GM23338 (cell line): ENCODE results near the gene ASS1. TPM values are rescaled to one million over a fixed set of nuclear protein-coding genes. Genes with fewer than 3 reads are reported as not detected.

Experiments used
- ATAC-seq: fragments of 200-7000 bp; cut with Tn5 transposase; 3 replicates; pipeline ENCODE4 v1.9.1; 2020
- DNase-seq: peaks from one replicate; pipeline ENCODE4 v3.0.0-alpha.2; 2015; ENCODE audit warnings: low spot score
- H2AFZ ChIP-seq: fragments of 200-600 bp; sonication (generic); 2 replicates; pipeline ENCODE4 v1.8.0; 2016; ENCODE audit warnings: antibody characterized with exemption, mild to moderate bottlenecking, moderate library complexity
- H3F3A ChIP-seq: fragments of 200-600 bp; sonication (generic); replicated peaks from 2 replicates; pipeline ENCODE4 v1.8.0; 2017; ENCODE audit warnings: antibody characterized with exemption, mixed run types, low read depth
- H3K27ac ChIP-seq: fragments of 200-600 bp; sonication (generic); 2 replicates; pipeline ENCODE4 v1.6.1; 2016; ENCODE audit warnings: low read depth
- H3K27me3 ChIP-seq: fragments of 200-600 bp; sonication (generic); 2 replicates; pipeline ENCODE4 v1.8.0; 2016; ENCODE audit warnings: mild to moderate bottlenecking, mixed run types, moderate library complexity; ENCODE audit not compliant: insufficient read depth
- H3K36me3 ChIP-seq: fragments of 200-600 bp; sonication (generic); 2 replicates; pipeline ENCODE4 v1.8.0; 2016; ENCODE audit warnings: mild to moderate bottlenecking; ENCODE audit not compliant: insufficient read depth
- H3K4me1 ChIP-seq: fragments of 200-600 bp; sonication (generic); 2 replicates; pipeline ENCODE4 v1.8.0; 2016; ENCODE audit warnings: mild to moderate bottlenecking, moderate library complexity; ENCODE audit not compliant: insufficient read depth
- H3K4me2 ChIP-seq: fragments of 200-600 bp; sonication (generic); 2 replicates; pipeline ENCODE4 v1.7.1; 2017; ENCODE audit warnings: mixed run types
- H3K4me3 ChIP-seq: fragments of 200-600 bp; sonication (generic); 2 replicates; pipeline ENCODE4 v1.6.1; 2016; ENCODE audit warnings: mixed run types
- H3K79me2 ChIP-seq: fragments of 200-600 bp; sonication (generic); replicated peaks from 2 replicates; pipeline ENCODE4 v1.8.0; 2017; ENCODE audit warnings: mild to moderate bottlenecking; ENCODE audit not compliant: insufficient read depth
- H3K9me2 ChIP-seq: fragments of 200-600 bp; sonication (generic); 2 replicates; pipeline ENCODE4 v1.8.0; 2017; ENCODE audit not compliant: insufficient read depth
- H4K20me1 ChIP-seq: fragments of 200-600 bp; sonication (generic); replicated peaks from 2 replicates; pipeline ENCODE4 v1.8.0; 2017; ENCODE audit warnings: mild to moderate bottlenecking; ENCODE audit not compliant: insufficient read depth
- H3K27ac Mint-ChIP-seq: 2 replicates; pipeline ENCODE4 v1.8.0; 2020; ENCODE audit warnings: inconsistent platforms, mild to moderate bottlenecking, moderate library complexity, mixed read lengths
- H3K27me3 Mint-ChIP-seq: 3 replicates; pipeline ENCODE4 v1.8.0; 2022; ENCODE audit warnings: low read depth, mild to moderate bottlenecking, moderate library complexity, mixed read lengths, inconsistent platforms; ENCODE audit not compliant: insufficient read depth, poor library complexity
- H3K36me3 Mint-ChIP-seq: 3 replicates; pipeline ENCODE4 v1.8.0; 2021; ENCODE audit warnings: low read depth, mild to moderate bottlenecking, inconsistent platforms, moderate library complexity, mixed read lengths
- H3K4me1 Mint-ChIP-seq: 3 replicates; pipeline ENCODE4 v1.8.0; 2020; ENCODE audit warnings: mild to moderate bottlenecking, inconsistent platforms, mixed read lengths
- H3K4me3 Mint-ChIP-seq: 3 replicates; pipeline ENCODE4 v1.8.0; 2021; ENCODE audit warnings: moderate library complexity, mild to moderate bottlenecking, inconsistent platforms, mixed read lengths
- H3K9me3 Mint-ChIP-seq: 3 replicates; pipeline ENCODE4 v1.8.0; 2020; ENCODE audit warnings: moderate library complexity, mild to moderate bottlenecking, inconsistent platforms, mixed read lengths
- CREB1 ChIP-seq: fragments of 250-450 bp; sonication (Bioruptor Pico); IDR thresholded peaks from 2 replicates; pipeline ENCODE4 v1.5.0; 2020; ENCODE audit warnings: low read depth, mild to moderate bottlenecking, moderate library complexity
- CTCF ChIP-seq, 2 experiments: fragments of 200-600 bp in 1 of 2; sonication (generic) in 1 of 2; conservative IDR thresholded peaks; 2 replicates each; pipeline versions ENCODE4 v1.5.1 to v1.6.1; 2016 to 2017; ENCODE audit warnings: antibody characterized with exemption in 2 of 2, low read depth in 2 of 2, mild to moderate bottlenecking in 2 of 2, moderate library complexity in 1 of 2
- ETS1 ChIP-seq: IDR thresholded peaks from 2 replicates; pipeline ENCODE4 v1.6.1; 2016; ENCODE audit warnings: antibody characterized with exemption
- EZH2 ChIP-seq: fragments of 200-600 bp; sonication (generic); IDR thresholded peaks from one replicate; pipeline ENCODE4 v1.8.0; 2017; ENCODE audit warnings: antibody characterized with exemption, mild to moderate bottlenecking, low read depth; ENCODE audit not compliant: unreplicated experiment
- EZH2phosphoT487 ChIP-seq: fragments of 200-600 bp; sonication (generic); IDR thresholded peaks from one replicate; pipeline ENCODE4 v1.8.1; 2018; ENCODE audit warnings: antibody characterized with exemption; ENCODE audit not compliant: unreplicated experiment
- JUNB ChIP-seq: IDR thresholded peaks from one replicate; pipeline ENCODE4 v1.6.1; 2016; ENCODE audit warnings: antibody characterized with exemption; ENCODE audit not compliant: unreplicated experiment
- NANOG ChIP-seq: IDR thresholded peaks from 2 replicates; pipeline ENCODE4 v1.6.1; 2016; ENCODE audit warnings: antibody characterized with exemption, borderline replicate concordance
- POLR2AphosphoS5 ChIP-seq: IDR thresholded peaks from 2 replicates; pipeline ENCODE4 v1.6.1; 2016; ENCODE audit warnings: antibody characterized with exemption, low read depth
- REST ChIP-seq: IDR thresholded peaks from one replicate; pipeline ENCODE4 v1.6.1; 2018; ENCODE audit warnings: antibody characterized with exemption; ENCODE audit not compliant: unreplicated experiment
- STAT1 ChIP-seq: IDR thresholded peaks from one replicate; pipeline ENCODE4 v1.6.1; 2016; ENCODE audit warnings: antibody characterized with exemption; ENCODE audit not compliant: unreplicated experiment
- ZNF114 ChIP-seq: fragments of 250-450 bp; sonication (Bioruptor Pico); IDR thresholded peaks from 2 replicates; pipeline ENCODE4 v1.5.0; 2020; ENCODE audit warnings: mild to moderate bottlenecking, moderate library complexity
- ZNF331 ChIP-seq: fragments of 250-450 bp; sonication (Bioruptor Pico); IDR thresholded peaks from 2 replicates; pipeline ENCODE4 v1.5.0; 2020; ENCODE audit warnings: low read depth, mild to moderate bottlenecking, moderate library complexity
- ZNF462 ChIP-seq: fragments of 250-450 bp; sonication (Bioruptor Pico); IDR thresholded peaks from 2 replicates; pipeline ENCODE4 v1.5.0; 2020; ENCODE audit warnings: mild to moderate bottlenecking, moderate library complexity
- polyA plus RNA-seq: library from polyadenylated mRNA; unstranded; fragments of >200 nt; fragmentation: Nextera tagmentation; extraction: Ambion mirVana; gene quantifications from 2 replicates; pipeline ENCODE4 v1.2.1, GENCODE V29; 2016
- total RNA-seq: library from RNA; depleted of rRNA; stranded (reverse); fragments of >200 nt; shearing (Covaris generic); gene quantifications from 2 replicates; pipeline ENCODE4 v1.2.3, GENCODE V29; 2014

Gene ASS1
- total and polyA plus RNA-seq, 2 experiments from 2014 or later, result 65.8 to 103 TPM

GRCh38 chr9:130442746-130443455, 1.9 kb upstream of the ASS1 start:
- H3K4me1 Mint-ChIP-seq, result peaks cover 24% of the 10 kb centered on the region
- no peak for TF ChIP-seq CREB1 (CRISPR knock-in tag)
- no peak for TF ChIP-seq NANOG
- TF ChIP-seq ZNF114 (CRISPR knock-in tag), result no peak
- no peak for TF ChIP-seq ZNF462
- TF ChIP-seq REST, result no peak
- no peak for TF ChIP-seq ETS1
- TF ChIP-seq STAT1, result no peak
- no peak for TF ChIP-seq EZH2phosphoT487
- no peak for TF ChIP-seq CTCF (conservative IDR thresholded peaks at IDR 0.05; ENCODE audit: low read depth in 2 of 2)
- TF ChIP-seq EZH2, result no peak
- no peak for TF ChIP-seq ZNF331
- no peak for TF ChIP-seq JUNB
- TF ChIP-seq POLR2AphosphoS5, result no peak
- Histone ChIP-seq H3K9me2 (no peaks in the 10 kb centered on the region), H4K20me1 (no peaks in the 10 kb centered on the region), H3K27ac (no peak overlapping the region), H3K4me1 (peaks cover 26% of the 10 kb centered on the region), H3K36me3 (peaks cover 7% of the 10 kb centered on the region; the same call in 1 of the 2 replicates), H3K4me3 (no peak overlapping the region), H3K27me3 (peaks cover 30% of the 10 kb centered on the region), H3K4me2 (no peak overlapping the region), H2AFZ (no peak overlapping the region), H3K79me2 (no peaks in the 10 kb centered on the region), H3F3A (peaks cover 8% of the 10 kb centered on the region; the same call in 1 of the 2 replicates)
- DNase-seq, result no peak
- no peak overlapping the region for H3K27ac Mint-ChIP-seq
- H3K9me3 Mint-ChIP-seq, result peaks cover 16% of the 10 kb centered on the region
- peaks cover 40% of the 10 kb centered on the region for H3K27me3 Mint-ChIP-seq
- ATAC-seq, result no peak
- peaks cover 16% of the 10 kb centered on the region; the same call in 2 of the 3 replicates for H3K36me3 Mint-ChIP-seq
- H3K4me3 Mint-ChIP-seq, result no peak overlapping the region; the same call in 2 of the 3 replicates
